ENCODE data around the gene CTCFL. TPM values are rescaled to one million over a fixed set of nuclear protein-coding genes. Genes with fewer than 3 reads are reported as not detected.

Gene CTCFL
- total and polyA plus RNA-seq, 2 donors (not counting 1 experiment from before 2014, with no cell fraction given), result not detected

GRCh38 chr20:57450419-57450818, 74.5 kb downstream of the CTCFL start:
- no peaks in the 10 kb centered on the region for H3K4me1 ChIP-seq (ENCODE audit: control insufficient read depth, extremely low read depth, insufficient read depth, low read length)
- no peaks in the 10 kb centered on the region for H3K9me3 ChIP-seq (ENCODE audit: control insufficient read depth, insufficient read depth, low read depth, low read length)
- no peak overlapping the region for H3K9ac ChIP-seq (ENCODE audit: insufficient read depth, low read length)
- no peaks in the 10 kb centered on the region for H4K20me1 ChIP-seq (ENCODE audit: control insufficient read depth, extremely low read depth, insufficient read depth, low read length)
- H3K36me3 ChIP-seq (ENCODE audit: control insufficient read depth, insufficient read depth, low read length), result no peaks in the 10 kb centered on the region
- no peak overlapping the region for H2AFZ ChIP-seq (ENCODE audit: low read length)
- no peak overlapping the region for H3K27ac ChIP-seq (ENCODE audit: insufficient read depth, low read length)
- H3K79me2 ChIP-seq (ENCODE audit: control insufficient read depth, insufficient read depth, low read length), result no peaks in the 10 kb centered on the region
- no peaks in the 10 kb centered on the region for H3K27me3 ChIP-seq (ENCODE audit: control insufficient read depth, insufficient read depth, low read length)
- H3K4me3 ChIP-seq (replicated peaks in 1 of 4; ENCODE audit: control extremely low read depth in 1 of 4, insufficient read depth in 1 of 4, low read depth in 3 of 4, low read length in 4 of 4), result no peak overlapping the region
- H3K4me2 ChIP-seq (ENCODE audit: extremely low read depth, insufficient read depth, low read length), result no peak overlapping the region
- no peak for TF ChIP-seq CTCF (conservative IDR thresholded peaks at IDR 0.05 in 1 of 2, IDR thresholded peaks at IDR 0.05 in 1 of 2; ENCODE audit: low read depth in 1 of 2, low read length in 2 of 2)
- TF ChIP-seq EZH2 (IDR thresholded peaks at IDR 0.05; ENCODE audit: low read length, missing control alignments), result no peak
- DNase-seq (ENCODE audit: low read depth in 2 of 2), result peak in 1 of 2 donors; percentile 7

- no peak overlapping the region for H2AFZ ChIP-seq (ENCODE audit: low read length)
- no peak for DNase-seq (ENCODE audit: low read depth in 2 of 2)
- no peaks in the 10 kb centered on the region for H3K27me3 ChIP-seq (ENCODE audit: control insufficient read depth, insufficient read depth, low read length)
- H3K4me1 ChIP-seq (ENCODE audit: control insufficient read depth, extremely low read depth, insufficient read depth, low read length), result no peaks in the 10 kb centered on the region
- no peaks in the 10 kb centered on the region for H3K36me3 ChIP-seq (ENCODE audit: control insufficient read depth, insufficient read depth, low read length)
- H3K79me2 ChIP-seq (ENCODE audit: control insufficient read depth, insufficient read depth, low read length), result no peaks in the 10 kb centered on the region
- H3K4me3 ChIP-seq (replicated peaks in 1 of 4; ENCODE audit: control extremely low read depth in 1 of 4, insufficient read depth in 1 of 4, low read depth in 3 of 4, low read length in 4 of 4), result no peak overlapping the region
- H3K27ac ChIP-seq (ENCODE audit: insufficient read depth, low read length), result no peak overlapping the region
- no peak overlapping the region for H3K4me2 ChIP-seq (ENCODE audit: extremely low read depth, insufficient read depth, low read length)
- no peaks in the 10 kb centered on the region for H3K9me3 ChIP-seq (ENCODE audit: control insufficient read depth, insufficient read depth, low read depth, low read length)
- H4K20me1 ChIP-seq (ENCODE audit: control insufficient read depth, extremely low read depth, insufficient read depth, low read length), result no peaks in the 10 kb centered on the region
- H3K9ac ChIP-seq (ENCODE audit: insufficient read depth, low read length), result no peak overlapping the region
- TF ChIP-seq EZH2 (IDR thresholded peaks at IDR 0.05; ENCODE audit: low read length, missing control alignments) (no peak), CTCF (conservative IDR thresholded peaks at IDR 0.05 in 1 of 2, IDR thresholded peaks at IDR 0.05 in 1 of 2; ENCODE audit: low read depth in 1 of 2, low read length in 2 of 2) (no peak)
These were observed 75.3 kb downstream of the CTCFL start for GRCh38 chr20:57449398-57450354.

GRCh38 chr20:57448764-57449354, 76.1 kb downstream of the CTCFL start:
- no peak for DNase-seq (ENCODE audit: low read depth in 2 of 2)
- H3K4me3 ChIP-seq (replicated peaks in 1 of 4; ENCODE audit: control extremely low read depth in 1 of 4, insufficient read depth in 1 of 4, low read depth in 3 of 4, low read length in 4 of 4), result no peak overlapping the region
- H3K27me3 ChIP-seq (ENCODE audit: control insufficient read depth, insufficient read depth, low read length), result no peaks in the 10 kb centered on the region
- no peaks in the 10 kb centered on the region for H4K20me1 ChIP-seq (ENCODE audit: control insufficient read depth, extremely low read depth, insufficient read depth, low read length)
- no peak overlapping the region for H3K27ac ChIP-seq (ENCODE audit: insufficient read depth, low read length)
- no peaks in the 10 kb centered on the region for H3K36me3 ChIP-seq (ENCODE audit: control insufficient read depth, insufficient read depth, low read length)
- no peak overlapping the region for H2AFZ ChIP-seq (ENCODE audit: low read length)
- H3K9ac ChIP-seq (ENCODE audit: insufficient read depth, low read length), result no peak overlapping the region
- H3K4me1 ChIP-seq (ENCODE audit: control insufficient read depth, extremely low read depth, insufficient read depth, low read length), result no peaks in the 10 kb centered on the region
- no peaks in the 10 kb centered on the region for H3K9me3 ChIP-seq (ENCODE audit: control insufficient read depth, insufficient read depth, low read depth, low read length)
- no peak overlapping the region for H3K4me2 ChIP-seq (ENCODE audit: extremely low read depth, insufficient read depth, low read length)
- H3K79me2 ChIP-seq (ENCODE audit: control insufficient read depth, insufficient read depth, low read length), result no peaks in the 10 kb centered on the region
- no peak for TF ChIP-seq CTCF (conservative IDR thresholded peaks at IDR 0.05 in 1 of 2, IDR thresholded peaks at IDR 0.05 in 1 of 2; ENCODE audit: low read depth in 1 of 2, low read length in 2 of 2)
- TF ChIP-seq EZH2 (IDR thresholded peaks at IDR 0.05; ENCODE audit: low read length, missing control alignments), result no peak

Data from fibroblast of lung (primary cell).